DMS53 treated with DMSO at 0.1 percent for 48 hours (cell line): ENCODE measurements around the gene MGRN1.
A peak's percentile ranks its signal among the peaks of the same experiment; 100 is the strongest.

ENCODE experiments used
- DNase-seq: peaks from one replicate; lab custom pipeline; 2025; ENCODE audit not compliant: unreplicated experiment; lab: John Stamatoyannopoulos, UW

MGRN1 gene

GRCh38 chr16:4624015-4624826 is at the start of gene MGRN1:
TSS of gene MGRN1 (plus strand) at chr16:4624826. CDS start at chr16:4624961, 135 bp downstream.
- peak; percentile 84 for DNase-seq

- DNase-seq = no peak
Observed at GRCh38 chr16:4574919-4575705, 49.5 kb upstream of the MGRN1 start.

GRCh38 chr16:4576008-4576407 is 48.6 kb upstream of the MGRN1 start:
- DNase-seq = no peak

GRCh38 chr16:4578961-4579530 is 45.6 kb upstream of the MGRN1 start:
- DNase-seq = peak; percentile 70

- no peak for DNase-seq
Observed at GRCh38 chr16:4580250-4580649, 44.4 kb upstream of the MGRN1 start.

- no peak for DNase-seq
Observed at GRCh38 chr16:4583906-4584305, 40.7 kb upstream of the MGRN1 start.

GRCh38 chr16:4586291-4586690 is 38.3 kb upstream of the MGRN1 start:
- no peak for DNase-seq

GRCh38 chr16:4588386-4588785 is 36.2 kb upstream of the MGRN1 start:
- DNase-seq = no peak

- DNase-seq = no peak
Observed at GRCh38 chr16:4588961-4589360, 35.7 kb upstream of the MGRN1 start.

- DNase-seq = no peak
Observed at GRCh38 chr16:4591191-4591590, 33.4 kb upstream of the MGRN1 start.

- DNase-seq = no peak
Observed at GRCh38 chr16:4591706-4592470, 32.7 kb upstream of the MGRN1 start.

GRCh38 chr16:4593086-4593485 is 31.5 kb upstream of the MGRN1 start:
- DNase-seq = no peak

- no peak for DNase-seq
Observed at GRCh38 chr16:4594433-4595410, 29.9 kb upstream of the MGRN1 start.

- no peak for DNase-seq
Observed at GRCh38 chr16:4597174-4597573, 27.5 kb upstream of the MGRN1 start.

GRCh38 chr16:4599037-4599436 is 25.6 kb upstream of the MGRN1 start:
- DNase-seq = no peak

GRCh38 chr16:4599545-4599944 is 25.1 kb upstream of the MGRN1 start:
- no peak for DNase-seq

GRCh38 chr16:4601036-4601863 is 23.4 kb upstream of the MGRN1 start:
- DNase-seq = no peak

GRCh38 chr16:4601864-4602186 is 22.8 kb upstream of the MGRN1 start:
- DNase-seq = no peak

- DNase-seq = no peak
Observed at GRCh38 chr16:4602331-4602730, 22.3 kb upstream of the MGRN1 start.
